OCI-LY1 (cell line): ENCODE data around the gene EBI3.
"Not testable (repeated sequence)": the region's sequence is repeated elsewhere in the genome, so short reads cannot be mapped to it uniquely, and the experiment has no call there.

ENCODE experiments used
- H2AFZ ChIP-seq: fragments of 200-600 bp; sonication (generic), shearing (Covaris generic); 2 replicates; pipeline ENCODE4 v1.6.0; 2014; ENCODE audit warnings: antibody characterized with exemption, mild to moderate bottlenecking, low read length
- H3F3A ChIP-seq: fragments of 200-600 bp; sonication (generic), shearing (Covaris generic); 2 replicates; pipeline ENCODE4 v1.6.0; 2014; ENCODE audit warnings: mild to moderate bottlenecking, antibody characterized with exemption, low read length, moderate library complexity; ENCODE audit not compliant: insufficient read depth
- H3K27ac ChIP-seq: fragments of 200-600 bp; sonication (generic); 2 replicates; pipeline ENCODE4 v1.5.1; 2014; ENCODE audit warnings: low read length, mixed run types, mild to moderate bottlenecking, low read depth; ENCODE audit not compliant: poor library complexity, severe bottlenecking
- H3K27me3 ChIP-seq: fragments of 200-600 bp; sonication (generic); 2 replicates; pipeline ENCODE4 v1.6.0; 2014; ENCODE audit warnings: antibody characterized with exemption, mild to moderate bottlenecking, low read length, moderate library complexity; ENCODE audit not compliant: insufficient read depth
- H3K36me3 ChIP-seq: fragments of 200-600 bp; sonication (generic); 2 replicates; pipeline ENCODE4 v1.6.1; 2014; ENCODE audit warnings: mild to moderate bottlenecking, antibody characterized with exemption, low read length, moderate library complexity, mixed read lengths; ENCODE audit not compliant: insufficient read depth
- H3K4me1 ChIP-seq: fragments of 200-600 bp; sonication (generic); 2 replicates; pipeline ENCODE4 v1.5.1; 2014; ENCODE audit warnings: mild to moderate bottlenecking, low read length, moderate library complexity; ENCODE audit not compliant: insufficient read depth, severe bottlenecking
- H3K4me2 ChIP-seq: fragments of 200-600 bp; sonication (generic), shearing (Covaris generic); 2 replicates; pipeline ENCODE4 v1.6.1; 2014; ENCODE audit warnings: low read length
- H3K4me3 ChIP-seq: fragments of 200-600 bp; sonication (generic); 2 replicates; pipeline ENCODE4 v1.5.1; 2014; ENCODE audit warnings: low read length, low read depth, mild to moderate bottlenecking, mixed read lengths; ENCODE audit not compliant: poor library complexity, severe bottlenecking
- H3K79me2 ChIP-seq: fragments of 200-600 bp; shearing (Covaris generic); 2 replicates; pipeline ENCODE4 v1.6.1; 2016; ENCODE audit warnings: mixed run types, low read length, mixed read lengths; ENCODE audit not compliant: insufficient read depth
- H3K9ac ChIP-seq: fragments of 200-600 bp; sonication (generic), shearing (Covaris generic); 2 replicates; pipeline ENCODE4 v1.6.1; 2014; ENCODE audit warnings: mild to moderate bottlenecking, low read length, mixed read lengths
- H3K9me2 ChIP-seq: fragments of 200-600 bp; sonication (generic), shearing (Covaris generic); 2 replicates; pipeline ENCODE4 v1.6.1; 2014; ENCODE audit warnings: low read depth, mild to moderate bottlenecking, low read length, mixed read lengths
- H3K9me3 ChIP-seq: fragments of 200-600 bp; shearing (Covaris generic); 2 replicates; pipeline ENCODE4 v1.6.1; 2014; ENCODE audit warnings: low read length, mixed read lengths
- H4K20me1 ChIP-seq: fragments of 200-600 bp; sonication (generic), shearing (Covaris generic); 2 replicates; pipeline ENCODE4 v1.6.0; 2016; ENCODE audit warnings: mild to moderate bottlenecking, low read length; ENCODE audit not compliant: insufficient read depth
- CTCF ChIP-seq: fragments of 200-600 bp; sonication (generic), shearing (Covaris generic); IDR thresholded peaks from 2 replicates; pipeline ENCODE4 v1.5.1; 2017; ENCODE audit warnings: mild to moderate bottlenecking, antibody characterized with exemption, low read length, moderate library complexity, mixed read lengths
- EZH2 ChIP-seq: fragments of 200-600 bp; sonication (generic), shearing (Covaris generic); IDR thresholded peaks from 2 replicates; pipeline ENCODE4 v1.8.0; 2017; ENCODE audit warnings: borderline replicate concordance, mixed run types, mild to moderate bottlenecking, antibody characterized with exemption, low read length, moderate library complexity, mixed read lengths

EBI3 gene

GRCh38 chr19:4268816-4269430, 39.6 kb downstream of the EBI3 start:
- Histone ChIP-seq H3K9me2 (no peaks in the 10 kb centered on the region), H3K4me3 (no peak overlapping the region), H2AFZ (no peak overlapping the region), H3K9me3 (no peaks in the 10 kb centered on the region), H3K4me2 (no peak overlapping the region), H3K36me3 (peaks cover 40% of the 10 kb centered on the region), H3K79me2 (no peaks in the 10 kb centered on the region), H3K9ac (no peak overlapping the region), H3K4me1 (no peaks in the 10 kb centered on the region), H3K27me3 (no peaks in the 10 kb centered on the region), H3K27ac (no peak overlapping the region), H3F3A (no peaks in the 10 kb centered on the region), H4K20me1 (no peaks in the 10 kb centered on the region)
- TF ChIP-seq EZH2 (no peak), CTCF (no peak)

- Histone ChIP-seq H3K4me3 (no peak overlapping the region), H3K36me3 (peaks cover 26% of the 10 kb centered on the region), H3K9me2 (no peaks in the 10 kb centered on the region), H3K79me2 (no peaks in the 10 kb centered on the region), H3K9ac (no peak overlapping the region), H3K4me1 (no peaks in the 10 kb centered on the region), H3K27me3 (no peaks in the 10 kb centered on the region), H3K27ac (no peak overlapping the region), H4K20me1 (no peaks in the 10 kb centered on the region), H3K9me3 (no peaks in the 10 kb centered on the region), H3K4me2 (no peak overlapping the region), H3F3A (no peaks in the 10 kb centered on the region), H2AFZ (no peak overlapping the region)
- TF ChIP-seq EZH2: no peak
- no peak for TF ChIP-seq CTCF
Measured at GRCh38 chr19:4272894-4273293, 43.6 kb downstream of the EBI3 start.

- not testable (repeated sequence) for H3K4me3 ChIP-seq, H4K20me1 ChIP-seq, H2AFZ ChIP-seq
Measured at GRCh38 chr19:4274321-4274686, 45.0 kb downstream of the EBI3 start.

GRCh38 chr19:4277191-4277696, 47.9 kb downstream of the EBI3 start:
- Histone ChIP-seq H3K36me3 (no peaks in the 10 kb centered on the region), H3K9me2 (no peaks in the 10 kb centered on the region), H3K27me3 (no peaks in the 10 kb centered on the region), H3F3A (no peaks in the 10 kb centered on the region), H3K9me3 (no peaks in the 10 kb centered on the region), H3K79me2 (no peaks in the 10 kb centered on the region), H3K4me1 (no peaks in the 10 kb centered on the region), H3K4me2 (no peak overlapping the region), H3K27ac (no peak overlapping the region), H4K20me1 (no peaks in the 10 kb centered on the region), H3K9ac (no peak overlapping the region), H3K4me3 (no peak overlapping the region), H2AFZ (no peak overlapping the region)
- TF ChIP-seq CTCF (no peak), EZH2 (no peak)

More at GRCh38 chr19:4274321-4274686, 45.0 kb downstream of the EBI3 start:
- H3K9ac ChIP-seq, H3K9me2 ChIP-seq, H3K9me3 ChIP-seq, H3F3A ChIP-seq, H3K27ac ChIP-seq, H3K27me3 ChIP-seq, H3K79me2 ChIP-seq, H3K4me2 ChIP-seq, H3K4me1 ChIP-seq: not testable (repeated sequence)
- peaks cover 13% of the 10 kb centered on the region for H3K36me3 ChIP-seq
